ENCODE results near the gene LYSMD2. TPM values are rescaled to one million over a fixed set of nuclear protein-coding genes. Genes with fewer than 3 reads are reported as not detected.
A peak's percentile ranks its signal among the peaks of the same experiment; 100 is the strongest.

LYSMD2 gene
- total and polyA plus RNA-seq, 9 of the 15 experiments (the other 6 are each of a cell fraction or from before 2014, with no cell fraction given) = 4.3 to 30.3 (median 9.8) TPM

GRCh38 chr15:51726302-51727073, 11.0 kb downstream of the LYSMD2 start (continued):
- TF ChIP-seq CTBP1 (IDR thresholded peaks at IDR 0.05; ENCODE audit: borderline replicate concordance) = peak; percentile 81
- TF ChIP-seq ZNF79 (CRISPR knock-in tag; IDR thresholded peaks at IDR 0.05; ENCODE audit: low read depth) = no peak
- TF ChIP-seq, protein P1, sequence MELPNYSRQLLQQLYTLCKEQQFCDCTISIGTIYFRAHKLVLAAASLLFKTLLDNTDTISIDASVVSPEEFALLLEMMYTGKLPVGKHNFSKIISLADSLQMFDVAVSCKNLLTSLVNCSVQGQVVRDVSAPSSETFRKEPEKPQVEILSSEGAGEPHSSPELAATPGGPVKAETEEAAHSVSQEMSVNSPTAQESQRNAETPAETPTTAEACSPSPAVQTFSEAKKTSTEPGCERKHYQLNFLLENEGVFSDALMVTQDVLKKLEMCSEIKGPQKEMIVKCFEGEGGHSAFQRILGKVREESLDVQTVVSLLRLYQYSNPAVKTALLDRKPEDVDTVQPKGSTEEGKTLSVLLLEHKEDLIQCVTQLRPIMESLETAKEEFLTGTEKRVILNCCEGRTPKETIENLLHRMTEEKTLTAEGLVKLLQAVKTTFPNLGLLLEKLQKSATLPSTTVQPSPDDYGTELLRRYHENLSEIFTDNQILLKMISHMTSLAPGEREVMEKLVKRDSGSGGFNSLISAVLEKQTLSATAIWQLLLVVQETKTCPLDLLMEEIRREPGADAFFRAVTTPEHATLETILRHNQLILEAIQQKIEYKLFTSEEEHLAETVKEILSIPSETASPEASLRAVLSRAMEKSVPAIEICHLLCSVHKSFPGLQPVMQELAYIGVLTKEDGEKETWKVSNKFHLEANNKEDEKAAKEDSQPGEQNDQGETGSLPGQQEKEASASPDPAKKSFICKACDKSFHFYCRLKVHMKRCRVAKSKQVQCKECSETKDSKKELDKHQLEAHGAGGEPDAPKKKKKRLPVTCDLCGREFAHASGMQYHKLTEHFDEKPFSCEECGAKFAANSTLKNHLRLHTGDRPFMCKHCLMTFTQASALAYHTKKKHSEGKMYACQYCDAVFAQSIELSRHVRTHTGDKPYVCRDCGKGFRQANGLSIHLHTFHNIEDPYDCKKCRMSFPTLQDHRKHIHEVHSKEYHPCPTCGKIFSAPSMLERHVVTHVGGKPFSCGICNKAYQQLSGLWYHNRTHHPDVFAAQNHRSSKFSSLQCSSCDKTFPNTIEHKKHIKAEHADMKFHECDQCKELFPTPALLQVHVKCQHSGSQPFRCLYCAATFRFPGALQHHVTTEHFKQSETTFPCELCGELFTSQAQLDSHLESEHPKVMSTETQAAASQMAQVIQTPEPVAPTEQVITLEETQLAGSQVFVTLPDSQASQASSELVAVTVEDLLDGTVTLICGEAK (IDR thresholded peaks at IDR 0.05) = no peak
- TF ChIP-seq, protein P1 (CRISPR knock-in tag; IDR thresholded peaks at IDR 0.05) = no peak
- no peak for TF ChIP-seq TAF15 (IDR thresholded peaks at IDR 0.05; ENCODE audit: low read depth, low read length)
- no peak for TF ChIP-seq MAFG (tag; conservative IDR thresholded peaks at IDR 0.05)
- no peak for TF ChIP-seq CREBBP (IDR thresholded peaks at IDR 0.05; ENCODE audit: low read depth, low read length)
- no peak for TF ChIP-seq ZNF23 (CRISPR knock-in tag; IDR thresholded peaks at IDR 0.05)
- TF ChIP-seq MEIS2 (IDR thresholded peaks at IDR 0.05; ENCODE audit: partially characterized antibody) = peak; percentile 88
- no peak for TF ChIP-seq NFIX (CRISPR knock-in tag; IDR thresholded peaks at IDR 0.05; ENCODE audit: low read depth)
- TF ChIP-seq HDAC2 (IDR thresholded peaks at IDR 0.05) = no peak
- no peak for TF ChIP-seq COPS2 (conservative IDR thresholded peaks at IDR 0.05)
- no peak for TF ChIP-seq RBM15 (IDR thresholded peaks at IDR 0.05; ENCODE audit: insufficient read depth, low read length)
- TF ChIP-seq, protein P2, sequence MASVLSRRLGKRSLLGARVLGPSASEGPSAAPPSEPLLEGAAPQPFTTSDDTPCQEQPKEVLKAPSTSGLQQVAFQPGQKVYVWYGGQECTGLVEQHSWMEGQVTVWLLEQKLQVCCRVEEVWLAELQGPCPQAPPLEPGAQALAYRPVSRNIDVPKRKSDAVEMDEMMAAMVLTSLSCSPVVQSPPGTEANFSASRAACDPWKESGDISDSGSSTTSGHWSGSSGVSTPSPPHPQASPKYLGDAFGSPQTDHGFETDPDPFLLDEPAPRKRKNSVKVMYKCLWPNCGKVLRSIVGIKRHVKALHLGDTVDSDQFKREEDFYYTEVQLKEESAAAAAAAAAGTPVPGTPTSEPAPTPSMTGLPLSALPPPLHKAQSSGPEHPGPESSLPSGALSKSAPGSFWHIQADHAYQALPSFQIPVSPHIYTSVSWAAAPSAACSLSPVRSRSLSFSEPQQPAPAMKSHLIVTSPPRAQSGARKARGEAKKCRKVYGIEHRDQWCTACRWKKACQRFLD (CRISPR knock-in tag; IDR thresholded peaks at IDR 0.05) = no peak
- TF ChIP-seq SPI1 (IDR thresholded peaks at IDR 0.05; ENCODE audit: borderline replicate concordance, low read depth, low read length) = no peak
- TF ChIP-seq SLC30A9 (CRISPR knock-in tag; IDR thresholded peaks at IDR 0.05) = no peak
- no peak for TF ChIP-seq SREBF1 (IDR thresholded peaks at IDR 0.05; ENCODE audit: borderline replicate concordance, low read depth, low read length)
- TF ChIP-seq TGIF2 (CRISPR knock-in tag; IDR thresholded peaks at IDR 0.05) = no peak
- TF ChIP-seq MTF1 (CRISPR knock-in tag; IDR thresholded peaks at IDR 0.05; ENCODE audit: borderline replicate concordance) = no peak

All from K562 (cell line).